Neuron (in vitro differentiated cells): ENCODE data around the gene NXPE1.
"Not testable (repeated sequence)": the region's sequence is repeated elsewhere in the genome, so short reads cannot be mapped to it uniquely, and the experiment has no call there.

Source experiments
- H2AFZ ChIP-seq: one replicate; pipeline ENCODE4 v1.6.1; 2013; ENCODE audit warnings: low read depth, mild to moderate bottlenecking, inconsistent platforms, low read length, moderate library complexity
- H3K27me3 ChIP-seq: one replicate; pipeline ENCODE4 v1.6.1; 2013; ENCODE audit warnings: low read length; ENCODE audit not compliant: insufficient read depth
- H3K36me3 ChIP-seq: one replicate; pipeline ENCODE4 v1.6.1; 2013; ENCODE audit warnings: low read length; ENCODE audit not compliant: insufficient read depth
- H3K4me1 ChIP-seq: one replicate; pipeline ENCODE4 v1.6.1; 2013; ENCODE audit warnings: low read length; ENCODE audit not compliant: insufficient read depth
- H3K4me3 ChIP-seq: 2 replicates; pipeline ENCODE4 v1.5.1; 2013; ENCODE audit warnings: mild to moderate bottlenecking, low read length, moderate library complexity
- H3K9me3 ChIP-seq: one replicate; pipeline ENCODE4 v1.6.1; 2013; ENCODE audit warnings: low read length

Gene NXPE1

GRCh38 chr11:114559425-114560310 lies at the start of gene NXPE1:
Gene NXPE1, minus strand, starts transcription at chr11:114559881. Its CDS starts 8,680 bp downstream, at chr11:114551201.
- H3K4me3 ChIP-seq: no peak within 1 kb of the TSS
- H3K9me3 ChIP-seq: no peaks in the 10 kb centered on the region

GRCh38 chr11:114609429-114609828 lies 49.7 kb upstream of the NXPE1 start:
- Histone ChIP-seq H3K4me1 (no peaks in the 10 kb centered on the region), H3K4me3 (no peak overlapping the region), H3K9me3 (peaks cover 3% of the 10 kb centered on the region), H3K27me3 (no peaks in the 10 kb centered on the region), H2AFZ (no peak overlapping the region), H3K36me3 (no peaks in the 10 kb centered on the region)

More at GRCh38 chr11:114559425-114560310, at the start of gene NXPE1:
- Histone ChIP-seq H2AFZ (no peak within 1 kb of the TSS), H3K27me3 (peaks cover 3% of the 10 kb centered on the region), H3K4me1 (no peaks in the 10 kb centered on the region), H3K36me3 (no peaks in the 10 kb centered on the region)

- H3K36me3 ChIP-seq, H3K4me1 ChIP-seq, H3K27me3 ChIP-seq, H3K9me3 ChIP-seq, H3K4me3 ChIP-seq, H2AFZ ChIP-seq: not testable (repeated sequence)
Measured at GRCh38 chr11:114608605-114609004, 48.9 kb upstream of the NXPE1 start.

GRCh38 chr11:114607753-114608459 lies 48.2 kb upstream of the NXPE1 start:
- H3K9me3 ChIP-seq: no peaks in the 10 kb centered on the region
- H3K36me3 ChIP-seq: no peaks in the 10 kb centered on the region

GRCh38 chr11:114606802-114607075 lies 47.1 kb upstream of the NXPE1 start:
- H3K27me3 ChIP-seq, H3K36me3 ChIP-seq, H3K4me1 ChIP-seq, H3K4me3 ChIP-seq, H2AFZ ChIP-seq, H3K9me3 ChIP-seq: not testable (repeated sequence)

More at GRCh38 chr11:114607753-114608459, 48.2 kb upstream of the NXPE1 start:
- Histone ChIP-seq H3K4me3 (no peak overlapping the region), H3K27me3 (no peaks in the 10 kb centered on the region), H2AFZ (no peak overlapping the region), H3K4me1 (no peaks in the 10 kb centered on the region)

GRCh38 chr11:114606003-114606801 lies 46.5 kb upstream of the NXPE1 start:
- Histone ChIP-seq H3K27me3 (no peaks in the 10 kb centered on the region), H3K9me3 (no peaks in the 10 kb centered on the region), H3K36me3 (no peaks in the 10 kb centered on the region), H3K4me3 (no peak overlapping the region), H2AFZ (no peak overlapping the region), H3K4me1 (no peaks in the 10 kb centered on the region)

GRCh38 chr11:114605370-114605769 lies 45.7 kb upstream of the NXPE1 start:
- Histone ChIP-seq H3K36me3 (no peaks in the 10 kb centered on the region), H3K4me3 (no peak overlapping the region), H2AFZ (no peak overlapping the region), H3K4me1 (no peaks in the 10 kb centered on the region), H3K9me3 (no peaks in the 10 kb centered on the region), H3K27me3 (no peaks in the 10 kb centered on the region)

- no peaks in the 10 kb centered on the region for H3K36me3 ChIP-seq
- H2AFZ ChIP-seq: no peak overlapping the region
- no peak overlapping the region for H3K4me3 ChIP-seq
- H3K27me3 ChIP-seq: no peaks in the 10 kb centered on the region
- no peaks in the 10 kb centered on the region for H3K9me3 ChIP-seq
- no peaks in the 10 kb centered on the region for H3K4me1 ChIP-seq
Measured at GRCh38 chr11:114604886-114605285, 45.2 kb upstream of the NXPE1 start.

GRCh38 chr11:114604179-114604813 lies 44.6 kb upstream of the NXPE1 start:
- no peak overlapping the region for H3K4me3 ChIP-seq
- H3K27me3 ChIP-seq: no peaks in the 10 kb centered on the region
- H3K9me3 ChIP-seq: no peaks in the 10 kb centered on the region
- no peaks in the 10 kb centered on the region for H3K4me1 ChIP-seq
- H2AFZ ChIP-seq: no peak overlapping the region
- H3K36me3 ChIP-seq: no peaks in the 10 kb centered on the region

GRCh38 chr11:114603151-114603550 lies 43.5 kb upstream of the NXPE1 start:
- H3K27me3 ChIP-seq, H3K9me3 ChIP-seq, H3K36me3 ChIP-seq, H3K4me1 ChIP-seq, H2AFZ ChIP-seq, H3K4me3 ChIP-seq: not testable (repeated sequence)

- H3K27me3 ChIP-seq: no peaks in the 10 kb centered on the region
- H3K4me3 ChIP-seq: no peak overlapping the region
- H3K4me1 ChIP-seq: no peaks in the 10 kb centered on the region
- no peak overlapping the region for H2AFZ ChIP-seq
- no peaks in the 10 kb centered on the region for H3K9me3 ChIP-seq
- H3K36me3 ChIP-seq: no peaks in the 10 kb centered on the region
Measured at GRCh38 chr11:114598461-114598860, 38.8 kb upstream of the NXPE1 start.

- no peak overlapping the region for H2AFZ ChIP-seq
- no peaks in the 10 kb centered on the region for H3K36me3 ChIP-seq
- no peaks in the 10 kb centered on the region for H3K9me3 ChIP-seq
- no peaks in the 10 kb centered on the region for H3K4me1 ChIP-seq
- H3K27me3 ChIP-seq: no peaks in the 10 kb centered on the region
- no peak overlapping the region for H3K4me3 ChIP-seq
Measured at GRCh38 chr11:114596175-114596919, 36.7 kb upstream of the NXPE1 start.
